ENCODE results near the gene SYT9. TPM values are rescaled to one million over a fixed set of nuclear protein-coding genes. Genes with fewer than 3 reads are reported as not detected.

Gene SYT9
- total and polyA plus RNA-seq, 8 donors = 0.10 to 0.89 (median 0.31) TPM; not detected in 3

DNA sequence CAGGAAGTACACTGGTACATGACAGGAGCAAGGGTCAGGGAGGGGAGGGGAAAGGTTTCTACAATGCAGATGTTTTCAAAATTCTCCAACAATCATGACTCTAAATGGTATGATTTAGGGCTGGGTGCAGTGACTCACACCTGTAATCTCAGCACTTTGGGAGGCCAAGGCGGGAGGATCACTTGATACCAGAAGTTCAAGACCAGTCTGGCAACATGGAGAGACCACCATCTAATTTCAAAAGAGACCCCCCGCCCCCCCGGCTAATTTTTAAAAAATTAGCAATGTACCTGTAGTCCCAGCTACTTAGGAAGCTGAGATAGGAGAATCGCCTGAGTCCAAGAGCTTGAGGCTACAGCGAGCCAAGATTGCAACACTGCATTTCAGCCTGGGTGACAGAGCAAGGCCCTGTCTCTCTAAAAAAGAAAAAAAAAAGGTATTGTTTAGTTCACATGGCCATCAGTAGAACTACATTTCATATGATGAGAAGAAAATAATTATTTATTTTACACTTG is 217.7 kb downstream of the SYT9 start:
- WGBS, 5 donors = 89 to 94% (median 93%) methylated on average over 5 of the region's 5 CpGs
- TF ChIP-seq POLR2A (IDR thresholded peaks at IDR 0.05) = no peak
- TF ChIP-seq, protein P1, sequence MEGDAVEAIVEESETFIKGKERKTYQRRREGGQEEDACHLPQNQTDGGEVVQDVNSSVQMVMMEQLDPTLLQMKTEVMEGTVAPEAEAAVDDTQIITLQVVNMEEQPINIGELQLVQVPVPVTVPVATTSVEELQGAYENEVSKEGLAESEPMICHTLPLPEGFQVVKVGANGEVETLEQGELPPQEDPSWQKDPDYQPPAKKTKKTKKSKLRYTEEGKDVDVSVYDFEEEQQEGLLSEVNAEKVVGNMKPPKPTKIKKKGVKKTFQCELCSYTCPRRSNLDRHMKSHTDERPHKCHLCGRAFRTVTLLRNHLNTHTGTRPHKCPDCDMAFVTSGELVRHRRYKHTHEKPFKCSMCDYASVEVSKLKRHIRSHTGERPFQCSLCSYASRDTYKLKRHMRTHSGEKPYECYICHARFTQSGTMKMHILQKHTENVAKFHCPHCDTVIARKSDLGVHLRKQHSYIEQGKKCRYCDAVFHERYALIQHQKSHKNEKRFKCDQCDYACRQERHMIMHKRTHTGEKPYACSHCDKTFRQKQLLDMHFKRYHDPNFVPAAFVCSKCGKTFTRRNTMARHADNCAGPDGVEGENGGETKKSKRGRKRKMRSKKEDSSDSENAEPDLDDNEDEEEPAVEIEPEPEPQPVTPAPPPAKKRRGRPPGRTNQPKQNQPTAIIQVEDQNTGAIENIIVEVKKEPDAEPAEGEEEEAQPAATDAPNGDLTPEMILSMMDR (IDR thresholded peaks at IDR 0.05) = no peak
- no peak for TF ChIP-seq EP300 (IDR thresholded peaks at IDR 0.05)
- no peak for TF ChIP-seq POLR2AphosphoS5 (IDR thresholded peaks at IDR 0.05)
- H3K4me1 ChIP-seq = no peaks in the 10 kb centered on the region

GRCh38 chr11:7471071-7471470 is 219.4 kb downstream of the SYT9 start:
- no peak for DNase-seq
- Histone ChIP-seq H3K27me3 (no peaks in the 10 kb centered on the region), H3K9me3 (no peaks in the 10 kb centered on the region), H3K4me3 (no peak overlapping the region), H3K27ac (no peak overlapping the region), H3K36me3 (peaks cover 0 to 13% (median 0%) of the 10 kb centered on the region in 4 donors), H3K4me1 (no peaks in the 10 kb centered on the region)
- WGBS, 5 donors = 90 to 96% (median 94%) methylated on average over 6 to 7 of the region's 7 CpGs
- intact Hi-C loops (cut with DNase I; ENCODE audit: low total_unique reads) = no loop called here
- TF ChIP-seq EP300 (IDR thresholded peaks at IDR 0.05) (no peak), POLR2A (IDR thresholded peaks at IDR 0.05) (no peak), POLR2AphosphoS5 (IDR thresholded peaks at IDR 0.05) (no peak)
- TF ChIP-seq, protein P1 (IDR thresholded peaks at IDR 0.05) = no peak

More for the DNA sequence above, 217.7 kb downstream of the SYT9 start:
- Histone ChIP-seq H3K27me3 (no peaks in the 10 kb centered on the region), H3K9me3 (no peaks in the 10 kb centered on the region), H3K36me3 (peaks cover 0 to 13% (median 0%) of the 10 kb centered on the region in 4 donors), H3K27ac (no peak overlapping the region), H3K4me3 (no peak overlapping the region)
- intact Hi-C loops (cut with DNase I; ENCODE audit: low total_unique reads) = no loop called here
- DNase-seq = no peak

DNA sequence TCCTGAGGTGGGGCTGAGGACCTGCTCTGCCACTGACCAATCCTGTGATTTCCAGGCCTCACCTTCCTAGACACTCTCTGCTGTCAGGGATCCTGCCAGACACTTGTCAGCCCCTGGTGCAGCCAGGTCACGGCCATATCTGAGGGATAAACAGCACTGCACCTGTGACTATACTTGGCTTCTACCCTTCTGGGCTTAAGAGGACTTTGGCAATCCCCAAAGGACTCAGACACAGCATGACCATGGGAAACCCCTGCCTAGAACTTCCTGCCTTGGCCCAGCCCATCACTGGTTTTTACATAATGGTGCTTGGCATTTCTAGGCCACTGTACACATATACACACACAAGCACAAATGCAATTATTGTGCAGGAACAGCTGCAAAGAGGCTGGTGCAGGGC is 222.0 kb downstream of the SYT9 start:
- intact Hi-C loops (cut with DNase I; ENCODE audit: low total_unique reads) = no loop called here
- no peaks in the 10 kb centered on the region for H3K27me3 ChIP-seq
- no peak for DNase-seq
- no peaks in the 10 kb centered on the region for H3K9me3 ChIP-seq
- 25 to 78% (median 71%) methylated on average over 1 of the region's 1 CpG for WGBS, 5 donors
- H3K36me3 ChIP-seq = peaks cover 0 to 9% (median 0%) of the 10 kb centered on the region in 4 donors
- no peak overlapping the region for H3K27ac ChIP-seq
- no peaks in the 10 kb centered on the region for H3K4me1 ChIP-seq
- TF ChIP-seq POLR2AphosphoS5 (IDR thresholded peaks at IDR 0.05) (no peak), EP300 (IDR thresholded peaks at IDR 0.05) (no peak), POLR2A (IDR thresholded peaks at IDR 0.05) (no peak)
- TF ChIP-seq, protein P1 (IDR thresholded peaks at IDR 0.05) = no peak
- no peak overlapping the region for H3K4me3 ChIP-seq

GRCh38 chr11:7480113-7480512 is 228.4 kb downstream of the SYT9 start:
- peak in 1 of 2 donors; percentile 23 for DNase-seq
- H3K9me3 ChIP-seq = no peaks in the 10 kb centered on the region
- peaks cover 0 to 7% (median 0%) of the 10 kb centered on the region in 4 donors for H3K4me1 ChIP-seq
- no peaks in the 10 kb centered on the region for H3K36me3 ChIP-seq
- intact Hi-C loops (cut with DNase I; ENCODE audit: low total_unique reads) = no loop called here
- no peak overlapping the region for H3K4me3 ChIP-seq
- WGBS, 5 donors = 36 to 59% (median 43%) methylated on average over 2 of the region's 2 CpGs
- no peak overlapping the region for H3K27ac ChIP-seq
- no peaks in the 10 kb centered on the region for H3K27me3 ChIP-seq
- TF ChIP-seq POLR2A (IDR thresholded peaks at IDR 0.05) (no peak), EP300 (IDR thresholded peaks at IDR 0.05) (no peak), POLR2AphosphoS5 (IDR thresholded peaks at IDR 0.05) (no peak)
- TF ChIP-seq, protein P1 (IDR thresholded peaks at IDR 0.05) = no peak

All from stomach (tissue), 9 donors.